Measurements from ENCODE around the gene TXNRD1. TPM values are rescaled to one million over a fixed set of nuclear protein-coding genes. Genes with fewer than 3 reads are reported as not detected.

The TXNRD1 gene
- total and polyA plus RNA-seq, 7 donors = 55.9 to 188 (median 121) TPM

- intact Hi-C loops (cut with DNase I) = no loop called here
- Histone ChIP-seq H3K27ac (no peak overlapping the region), H3K27me3 (no peaks in the 10 kb centered on the region), H3K4me3 (no peak overlapping the region), H3K9me3 (no peaks in the 10 kb centered on the region), H3K36me3 (peaks cover 43 to 100% (median 79%) of the 10 kb centered on the region in 4 donors), H3K4me1 (peaks cover 0 to 13% (median 0%) of the 10 kb centered on the region in 4 donors)
- TF ChIP-seq EP300 (IDR thresholded peaks at IDR 0.05) (no peak), POLR2A (IDR thresholded peaks at IDR 0.05) (no peak), POLR2AphosphoS5 (IDR thresholded peaks at IDR 0.05) (no peak), CTCF (IDR thresholded peaks at IDR 0.05) (no peak)
- no peak for DNase-seq
Observed at GRCh38 chr12:104316936-104317335, 101.4 kb downstream of the TXNRD1 start.

GRCh38 chr12:104317538-104318210 is 102.1 kb downstream of the TXNRD1 start:
- Histone ChIP-seq H3K27ac (no peak overlapping the region), H3K36me3 (peaks cover 43 to 100% (median 72%) of the 10 kb centered on the region in 4 donors), H3K4me3 (no peak overlapping the region), H3K9me3 (no peaks in the 10 kb centered on the region), H3K27me3 (no peaks in the 10 kb centered on the region), H3K4me1 (peaks cover 0 to 13% (median 0%) of the 10 kb centered on the region in 4 donors)
- DNase-seq = no peak
- TF ChIP-seq POLR2AphosphoS5 (IDR thresholded peaks at IDR 0.05) (no peak), POLR2A (IDR thresholded peaks at IDR 0.05) (no peak), EP300 (IDR thresholded peaks at IDR 0.05) (no peak), CTCF (IDR thresholded peaks at IDR 0.05) (no peak)
- intact Hi-C loops (cut with DNase I) = no loop called here
- WGBS, 2 donors = 97% methylated on average over 7 of the region's 7 CpGs

- Histone ChIP-seq H3K27me3 (no peaks in the 10 kb centered on the region), H3K27ac (no peak overlapping the region), H3K36me3 (peaks cover 36 to 91% (median 59%) of the 10 kb centered on the region in 4 donors), H3K4me3 (no peak overlapping the region), H3K9me3 (no peaks in the 10 kb centered on the region), H3K4me1 (peaks cover 0 to 13% (median 0%) of the 10 kb centered on the region in 4 donors)
- intact Hi-C loops (cut with DNase I) = no loop called here
- DNase-seq = no peak
- 96 to 98% methylated on average over 1 of the region's 1 CpG for WGBS, 2 donors
- TF ChIP-seq CTCF (IDR thresholded peaks at IDR 0.05) (no peak), POLR2A (IDR thresholded peaks at IDR 0.05) (no peak)
Observed at GRCh38 chr12:104319028-104319427, 103.4 kb downstream of the TXNRD1 start.

- no peaks in the 10 kb centered on the region for H3K9me3 ChIP-seq
- DNase-seq = no peak
- H3K36me3 ChIP-seq = peaks cover 30 to 91% (median 58%) of the 10 kb centered on the region in 4 donors
- H3K27ac ChIP-seq = no peak overlapping the region
- H3K27me3 ChIP-seq = no peaks in the 10 kb centered on the region
- WGBS, 2 donors = 89 to 97% methylated on average over 1 of the region's 1 CpG
- peaks cover 0 to 8% (median 0%) of the 10 kb centered on the region in 4 donors for H3K4me1 ChIP-seq
- intact Hi-C loops (cut with DNase I) = no loop called here
- TF ChIP-seq POLR2A (IDR thresholded peaks at IDR 0.05) (no peak), POLR2AphosphoS5 (IDR thresholded peaks at IDR 0.05) (no peak), CTCF (IDR thresholded peaks at IDR 0.05) (no peak), EP300 (IDR thresholded peaks at IDR 0.05) (no peak)
- no peak overlapping the region for H3K4me3 ChIP-seq
Observed at GRCh38 chr12:104319918-104320626, 104.5 kb downstream of the TXNRD1 start.
